ENCODE data around the gene OSBPL10. TPM values are rescaled to one million over a fixed set of nuclear protein-coding genes. Genes with fewer than 3 reads are reported as not detected.
A peak's percentile ranks its signal among the peaks of the same experiment; 100 is the strongest.
"Not testable (repeated sequence)": the region's sequence is repeated elsewhere in the genome, so short reads cannot be mapped to it uniquely, and the experiment has no call there.

The OSBPL10 gene
- total RNA-seq, 1 donor from 2014 or later, result 17.3 TPM

GRCh38 chr3:31709005-31709404 is 272.1 kb downstream of the OSBPL10 start:
- DNase-seq (ENCODE audit: low read depth, low spot score), result no peak

DNA sequence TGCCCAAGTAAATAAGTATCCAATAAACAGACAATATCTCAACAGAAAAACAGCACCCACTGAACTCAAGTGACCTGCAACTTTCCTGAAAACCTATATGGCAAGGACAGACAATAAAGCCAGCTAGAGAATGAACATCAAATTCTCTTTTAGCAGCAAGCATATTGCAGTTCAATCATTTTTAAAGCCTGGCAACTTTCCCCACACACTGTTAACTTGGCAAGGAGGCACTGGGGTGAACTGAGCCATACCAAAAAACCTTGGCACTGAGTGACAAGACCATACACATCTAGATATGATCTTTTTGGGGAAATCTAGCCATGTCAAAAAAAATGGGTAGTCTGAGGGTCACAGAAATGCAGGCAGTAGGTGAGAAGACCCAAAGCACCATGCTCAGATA is 273.8 kb downstream of the OSBPL10 start:
- DNase-seq (ENCODE audit: low read depth, low spot score), result no peak

DNA sequence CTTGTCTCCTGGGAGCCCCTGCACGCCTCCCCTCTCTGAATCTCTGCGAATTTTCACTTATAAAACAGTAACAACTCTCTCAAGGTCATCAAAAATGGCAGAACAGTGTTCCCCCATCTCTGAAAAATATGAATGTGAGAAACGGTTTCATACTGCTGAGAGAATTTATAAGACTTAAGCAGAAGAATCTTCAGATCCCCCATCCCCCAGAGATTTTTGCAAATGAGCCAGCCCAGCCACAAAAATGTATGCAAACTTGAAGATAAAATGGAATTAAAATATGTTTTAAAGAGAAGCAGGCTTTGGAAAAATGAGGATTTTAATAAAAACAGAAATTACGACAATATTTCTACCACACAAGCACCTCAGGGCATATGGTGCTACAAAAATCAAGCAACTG is 275.3 kb downstream of the OSBPL10 start:
- no peak for DNase-seq (ENCODE audit: low read depth, low spot score)

DNA sequence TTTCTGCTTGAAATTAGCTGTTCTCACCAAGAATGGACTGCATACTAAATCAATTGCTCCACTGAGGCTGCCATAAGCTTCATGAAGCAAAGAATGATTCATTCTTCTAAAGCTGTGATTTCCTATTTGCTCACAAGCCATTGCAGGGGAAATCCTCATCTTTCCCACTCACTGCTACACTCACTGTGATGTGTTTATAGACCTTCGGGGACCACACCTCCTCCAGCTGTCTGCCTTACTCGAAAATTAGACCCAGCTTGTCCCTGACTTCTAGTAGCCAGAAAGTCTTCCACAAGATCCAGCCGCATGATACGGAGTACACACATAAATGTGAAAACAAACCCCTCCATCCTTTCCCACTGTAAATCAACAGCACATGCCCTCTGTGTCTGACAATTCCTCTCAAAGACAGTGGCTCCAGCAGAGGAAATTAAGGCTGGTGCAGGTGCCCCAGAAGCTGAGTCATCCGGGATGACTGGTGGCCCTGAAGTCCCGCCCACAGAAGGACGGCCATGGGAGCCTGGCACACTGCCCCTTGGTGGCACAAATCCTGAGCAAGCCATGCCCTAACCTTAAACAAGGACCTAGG is 276.4 kb downstream of the OSBPL10 start:
- peak; percentile 4 for DNase-seq (ENCODE audit: low read depth, low spot score)

DNA sequence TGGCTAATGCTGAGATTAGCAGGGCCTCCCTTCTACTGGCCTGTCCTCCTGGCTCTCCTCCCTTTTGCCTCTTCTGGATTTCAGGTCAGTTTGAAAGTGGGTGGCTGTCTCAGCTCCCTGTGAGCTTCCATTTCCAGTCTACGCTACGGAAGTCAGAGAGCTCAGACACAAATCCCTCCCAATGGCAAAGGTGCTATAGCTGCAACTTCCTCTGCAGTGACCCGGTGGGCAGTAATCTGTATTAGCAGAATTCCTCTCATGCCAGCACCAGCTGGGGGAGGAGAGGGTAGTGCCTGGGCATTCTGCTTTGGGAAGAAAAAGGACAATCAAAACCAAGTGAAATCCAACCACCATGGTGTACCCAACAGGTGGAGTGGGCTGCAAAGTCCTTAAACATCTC is 276.9 kb downstream of the OSBPL10 start:
- DNase-seq (ENCODE audit: low read depth, low spot score), result no peak

DNA sequence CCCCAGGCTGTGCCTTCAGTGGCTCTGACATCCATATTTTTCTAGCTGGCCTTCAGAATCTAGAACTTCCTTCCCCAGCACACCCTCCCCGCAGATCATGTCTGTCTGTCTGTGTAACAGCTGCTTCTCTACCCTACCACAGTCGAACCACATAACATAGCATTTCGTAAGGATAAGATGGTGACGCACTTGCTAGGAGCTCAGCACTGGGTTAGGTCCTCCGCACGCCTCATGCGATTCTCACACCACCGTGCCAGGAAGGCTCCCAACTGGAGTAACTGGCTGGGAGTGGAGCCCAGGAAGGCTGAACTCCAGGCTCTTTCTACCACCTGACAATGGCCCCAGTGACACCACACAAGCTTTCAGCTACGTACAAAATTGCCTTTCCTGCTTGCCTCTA is 279.8 kb downstream of the OSBPL10 start:
- no peak for DNase-seq (ENCODE audit: low read depth, low spot score)

DNA sequence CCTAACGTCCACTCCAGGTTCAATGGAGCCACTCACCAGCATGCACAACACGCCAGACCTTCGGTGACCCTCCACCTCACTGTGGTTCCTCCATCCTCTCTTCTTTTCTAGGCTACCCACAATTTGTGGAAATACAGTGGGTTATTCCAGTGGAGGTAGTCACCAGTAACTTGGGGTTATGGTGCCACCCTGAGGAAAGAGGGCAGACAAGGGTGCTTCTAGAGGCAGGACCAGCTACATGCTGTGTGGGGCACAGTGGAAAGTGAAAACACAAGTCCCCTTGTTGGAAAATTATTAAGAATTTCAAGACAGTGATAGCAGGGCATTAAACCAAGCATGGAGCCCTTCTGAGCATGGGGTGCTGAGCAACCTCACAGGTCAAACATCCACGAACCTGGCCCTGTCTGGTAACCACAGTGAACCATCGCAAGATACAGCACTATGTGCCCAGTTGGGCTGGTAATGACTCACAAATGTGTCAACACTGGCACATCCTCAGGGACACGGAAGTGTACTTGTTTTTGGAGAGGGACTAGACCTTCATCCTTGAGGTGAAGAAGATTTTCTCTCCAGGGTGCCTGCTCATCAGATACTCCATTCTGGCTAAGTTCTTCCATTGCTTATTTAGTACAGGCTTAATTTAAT is 281.6 kb downstream of the OSBPL10 start:
- DNase-seq (ENCODE audit: low read depth, low spot score), result no peak

- no peak for DNase-seq (ENCODE audit: low read depth, low spot score)
These were observed 284.1 kb downstream of the OSBPL10 start for GRCh38 chr3:31696815-31697548.

- no peak for DNase-seq (ENCODE audit: low read depth, low spot score)
These were observed 285.1 kb downstream of the OSBPL10 start for GRCh38 chr3:31696009-31696297.

DNA sequence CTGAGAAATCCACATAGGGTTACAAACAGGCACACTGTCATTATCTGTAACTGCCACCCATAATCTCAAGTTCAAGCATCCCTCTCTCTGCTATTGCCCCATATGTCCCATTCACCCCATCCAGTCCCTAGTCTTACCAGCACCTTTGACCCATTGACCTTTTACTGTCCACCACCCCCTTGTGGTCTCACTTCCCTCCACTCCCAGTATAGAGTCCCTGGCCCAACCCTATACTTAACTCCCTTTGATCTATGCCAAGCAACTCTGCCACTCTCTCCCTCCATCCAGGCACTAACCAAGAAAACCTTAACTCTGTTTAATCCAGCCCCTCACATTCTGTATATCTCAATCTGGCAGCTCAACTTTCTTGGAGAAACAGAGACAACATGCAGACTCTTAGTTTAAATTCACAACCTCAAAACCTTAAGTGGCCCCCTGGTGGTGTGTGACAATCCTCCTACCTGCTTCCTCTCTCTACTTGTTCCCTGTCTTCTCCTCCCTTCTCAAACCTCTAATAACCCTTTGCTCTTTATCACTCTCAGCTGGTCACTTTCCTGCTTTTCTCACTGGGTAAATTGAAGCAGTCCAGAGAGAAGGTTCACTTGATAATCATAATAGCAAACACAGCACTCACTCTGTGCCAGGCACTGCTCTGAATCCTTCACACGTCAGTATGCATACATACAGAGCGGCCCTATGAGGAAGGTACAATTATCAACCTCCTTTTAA is 285.6 kb downstream of the OSBPL10 start:
- no peak for DNase-seq (ENCODE audit: low read depth, low spot score)

- no peak for DNase-seq (ENCODE audit: low read depth, low spot score)
These were observed 287.7 kb downstream of the OSBPL10 start for GRCh38 chr3:31693346-31693745.

- no peak for DNase-seq (ENCODE audit: low read depth, low spot score)
These were observed 288.3 kb downstream of the OSBPL10 start for GRCh38 chr3:31692751-31693150.

DNA sequence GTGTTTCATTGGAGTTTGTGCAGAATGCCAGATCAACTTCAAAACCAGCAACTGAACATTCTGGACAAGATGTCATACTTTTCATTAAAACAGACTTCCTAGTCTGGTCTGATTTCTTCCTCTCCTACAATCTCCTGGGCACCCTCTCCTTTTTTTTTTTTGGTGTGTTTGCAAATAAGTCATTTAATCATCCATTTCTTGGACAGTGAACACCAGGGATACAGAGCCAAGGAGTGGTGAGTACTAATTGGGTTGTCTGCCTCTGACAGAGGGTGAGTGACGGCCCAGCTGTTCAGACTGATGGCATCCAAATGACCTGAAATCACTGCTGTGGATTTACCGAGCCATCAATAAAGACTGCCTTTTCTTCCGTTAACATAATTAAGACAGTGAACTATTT is 290.3 kb downstream of the OSBPL10 start:
- DNase-seq (ENCODE audit: low read depth, low spot score), result no peak

- DNase-seq (ENCODE audit: low read depth, low spot score), result not testable (repeated sequence)
These were observed 291.5 kb downstream of the OSBPL10 start for GRCh38 chr3:31689523-31689922.

DNA sequence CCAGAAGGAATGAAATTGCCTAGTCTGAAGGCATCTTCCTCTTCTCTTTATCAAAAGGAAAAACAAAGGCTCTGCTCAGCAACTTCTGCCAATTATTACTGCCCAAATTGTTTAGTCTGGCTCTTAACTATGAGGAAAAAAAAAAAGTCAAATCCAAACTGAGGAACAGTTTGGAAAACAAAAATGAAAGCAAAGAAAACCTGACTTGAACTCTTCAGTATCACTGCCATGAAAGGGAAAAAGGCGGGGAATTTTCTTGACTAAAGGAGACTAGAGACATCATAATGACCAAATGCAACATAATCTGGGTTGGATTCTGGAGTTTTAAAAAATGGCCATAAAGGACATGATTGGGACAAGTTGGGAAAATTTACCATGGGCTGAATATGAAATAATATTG is 292.1 kb downstream of the OSBPL10 start:
- DNase-seq (ENCODE audit: low read depth, low spot score), result no peak

- DNase-seq (ENCODE audit: low read depth, low spot score), result no peak
These were observed 293.9 kb downstream of the OSBPL10 start for GRCh38 chr3:31687020-31687802.

DNA sequence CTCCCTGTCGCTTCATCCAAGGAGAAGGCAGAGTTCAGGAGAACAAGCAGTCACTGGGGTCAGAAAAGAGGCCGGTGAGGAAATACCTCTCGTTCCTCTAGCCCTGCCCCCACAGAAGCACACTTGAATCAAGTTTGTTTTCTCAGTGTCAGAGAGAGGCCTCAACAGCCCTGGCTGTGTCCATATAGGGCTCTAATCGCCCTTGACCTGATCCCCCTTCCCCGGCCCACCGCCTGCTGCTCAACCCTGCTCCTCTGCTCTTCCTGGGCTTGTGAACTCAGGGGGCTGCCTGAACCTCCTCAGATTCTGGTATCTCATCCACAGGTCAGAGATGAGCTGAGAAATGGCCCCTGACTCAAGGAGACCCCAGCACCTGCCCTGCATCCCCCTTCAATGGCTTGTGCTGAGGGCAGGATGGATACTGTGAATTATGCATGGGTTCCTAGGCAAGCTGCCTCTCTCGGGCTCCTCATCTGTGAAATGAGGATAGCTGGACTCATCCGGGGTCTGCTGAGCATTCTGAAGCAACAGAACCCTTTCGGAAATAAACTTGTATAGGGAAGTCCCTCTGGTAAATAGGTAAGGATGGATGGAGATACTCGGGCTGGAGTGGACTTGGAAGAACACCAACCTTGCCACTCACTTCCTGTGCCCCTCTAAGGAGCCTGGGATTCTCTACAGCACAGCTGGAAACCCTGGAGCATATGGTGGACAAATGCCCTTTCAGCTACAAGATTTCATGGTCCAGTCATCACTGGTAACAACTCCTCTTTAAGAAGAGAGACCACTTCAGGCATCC is 300.8 kb downstream of the OSBPL10 start:
- no peak for DNase-seq (ENCODE audit: low read depth, low spot score)

DNA sequence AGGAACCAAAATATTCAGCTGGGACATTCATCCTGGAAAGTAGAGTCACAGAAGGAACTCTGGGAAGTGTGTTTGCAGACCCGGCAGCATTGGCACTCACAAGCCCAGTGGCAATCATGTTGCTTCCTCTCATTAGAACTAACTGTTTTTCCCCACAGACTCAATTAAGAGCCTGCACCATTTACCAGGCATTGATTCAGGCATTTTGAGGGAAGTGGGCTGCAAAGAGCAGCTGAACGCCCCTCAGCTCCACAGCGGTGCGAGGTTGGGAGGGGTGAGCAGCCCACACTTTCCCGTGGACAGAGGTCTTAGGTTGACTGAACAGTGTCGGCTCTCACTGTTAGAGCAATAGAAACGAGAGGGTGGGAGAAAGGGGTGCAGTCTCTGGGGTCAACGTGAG is 304.5 kb downstream of the OSBPL10 start:
- no peak for DNase-seq (ENCODE audit: low read depth, low spot score)

- DNase-seq (ENCODE audit: low read depth, low spot score), result no peak
These were observed 307.1 kb downstream of the OSBPL10 start for GRCh38 chr3:31673950-31674349.

DNA sequence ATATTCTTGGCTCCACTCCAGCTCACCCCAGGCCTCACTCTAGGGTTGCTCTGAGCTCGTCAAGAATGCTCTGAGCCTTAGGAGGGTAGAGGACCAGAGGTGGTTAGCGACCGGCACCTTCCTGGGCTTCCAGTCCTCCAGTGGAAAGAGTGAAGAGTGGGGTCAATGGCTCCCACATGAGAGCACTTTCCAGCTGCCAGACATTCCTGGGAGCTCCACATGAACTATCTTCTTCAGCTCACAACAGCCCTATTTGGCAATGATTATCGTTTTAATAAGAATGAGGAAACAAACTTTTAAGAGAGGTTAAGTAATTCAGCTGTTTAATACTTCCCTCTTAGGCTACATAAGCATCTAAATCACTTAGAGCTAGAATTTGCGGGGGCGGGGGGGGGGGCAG is 309.1 kb downstream of the OSBPL10 start:
- DNase-seq (ENCODE audit: low read depth, low spot score), result no peak

- no peak for DNase-seq (ENCODE audit: low read depth, low spot score)
These were observed 309.6 kb downstream of the OSBPL10 start for GRCh38 chr3:31671451-31671850.
